Activated T-cell treated with anti-CD3 and anti-CD28 coated beads, Interleukin-2, amount 50 U/mL, for 4 hours (primary cell): ENCODE measurements around the gene EXOSC9. TPM values are rescaled to one million over a fixed set of nuclear protein-coding genes. Genes with fewer than 3 reads are reported as not detected.

Source experiments
- ATAC-seq, 2 donors: fragments of 200-7000 bp; cut with Tn5 transposase; one replicate each; pipeline ENCODE4 v1.10.0; 2021
- DNase-seq: peaks from one replicate; pipeline ENCODE4 v3.0.0-alpha.2; 2020
- H3K27me3 Mint-ChIP-seq: one replicate; pipeline ENCODE4 v1.8.0; 2021; ENCODE audit warnings: low read depth, mixed read lengths
- H3K36me3 Mint-ChIP-seq: one replicate; pipeline ENCODE4 v1.8.0; 2022; ENCODE audit warnings: mixed read lengths; ENCODE audit not compliant: insufficient read depth
- H3K4me1 Mint-ChIP-seq: one replicate; pipeline ENCODE4 v1.8.0; 2021; ENCODE audit warnings: low read depth, mixed read lengths
- H3K4me3 Mint-ChIP-seq: one replicate; pipeline ENCODE4 v1.8.0; 2021; ENCODE audit warnings: mild to moderate bottlenecking, moderate library complexity, mixed read lengths
- H3K9me3 Mint-ChIP-seq: one replicate; pipeline ENCODE4 v1.8.0; 2021; ENCODE audit warnings: mixed read lengths
- total RNA-seq, 3 donors: library from RNA; stranded (reverse); gene quantifications; one replicate each; pipeline ENCODE4 v1.2.1, GENCODE V29; 2021

Gene EXOSC9
- total RNA-seq, 3 donors from 2014 or later = 78.1 to 80.9 (median 80.7) TPM

DNA sequence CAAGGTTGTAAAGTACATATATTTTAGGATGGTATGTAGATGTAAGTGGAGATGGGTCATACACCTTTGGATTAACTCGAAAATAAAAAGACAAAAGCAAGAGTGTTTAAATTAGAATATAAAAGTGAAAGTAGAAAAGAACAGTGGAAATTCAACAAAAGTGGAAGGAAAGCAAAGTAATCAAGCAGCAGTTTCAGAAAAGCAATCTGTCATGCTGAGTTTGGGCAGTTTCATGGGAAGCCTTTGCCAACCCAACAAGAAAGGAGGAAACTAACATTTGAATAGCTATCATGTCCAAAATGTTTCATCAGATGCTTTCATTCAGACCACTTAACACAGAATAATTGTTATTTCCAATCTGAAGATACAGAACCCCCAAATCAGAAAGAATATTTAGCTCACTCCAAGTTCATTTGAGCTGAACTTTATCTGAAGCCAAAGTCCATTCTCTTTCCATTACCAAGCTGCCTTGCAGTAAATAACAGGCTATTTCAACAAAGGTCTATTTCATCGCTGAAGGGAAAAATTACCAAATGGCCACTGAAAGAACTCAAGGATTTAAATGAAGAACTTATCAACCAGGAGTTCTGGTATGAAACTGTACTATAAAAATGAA, 1.8 kb upstream of the EXOSC9 start:
- ATAC-seq = no peak
- H3K36me3 Mint-ChIP-seq = peaks cover 11% of the 10 kb centered on the region
- H3K9me3 Mint-ChIP-seq = no peaks in the 10 kb centered on the region
- no peaks in the 10 kb centered on the region for H3K27me3 Mint-ChIP-seq
- peaks cover 37% of the 10 kb centered on the region for H3K4me1 Mint-ChIP-seq
- peak overlapping the region; percentile 24 for H3K4me3 Mint-ChIP-seq
- DNase-seq = no peak

DNA sequence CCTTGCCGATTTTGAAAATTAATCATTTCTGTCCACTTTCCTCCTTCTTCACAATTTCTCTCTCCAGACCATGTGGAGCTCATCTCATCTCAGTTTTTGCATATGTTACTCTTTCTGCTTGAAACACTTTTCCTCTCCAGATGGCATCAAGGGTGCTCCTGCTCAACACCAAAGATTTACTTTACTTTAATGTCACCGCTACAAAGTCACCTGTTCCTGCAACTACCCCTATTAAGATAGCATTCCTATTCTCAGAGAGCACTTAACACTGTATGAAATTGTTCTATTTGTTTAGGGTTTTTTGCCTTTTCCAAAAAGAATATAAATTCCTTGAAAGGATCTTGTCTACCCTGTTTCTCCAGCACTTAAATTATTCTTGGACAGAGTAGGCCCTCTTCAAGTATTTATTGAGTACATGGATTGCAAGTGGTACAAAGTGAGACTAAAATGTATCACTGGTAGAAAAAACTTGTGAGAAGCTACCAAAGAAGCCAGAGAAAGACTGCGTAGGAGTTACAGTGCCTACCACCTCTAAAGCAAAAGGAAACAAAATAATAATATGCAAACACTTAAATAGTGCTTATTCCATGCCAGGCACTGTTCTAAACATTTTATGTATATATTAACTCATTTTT, 1.1 kb upstream of the EXOSC9 start:
- H3K27me3 Mint-ChIP-seq = no peaks in the 10 kb centered on the region

GRCh38 chr4:121800638-121800960, 524 bp upstream of the EXOSC9 start:
- ATAC-seq (peak in 1 of 2 donors; percentile 4), DNase-seq (no peak)
- peaks cover 42% of the 10 kb centered on the region for H3K4me1 Mint-ChIP-seq
- peaks cover 15% of the 10 kb centered on the region for H3K36me3 Mint-ChIP-seq
- H3K4me3 Mint-ChIP-seq = peak overlapping the region; percentile 92
- no peaks in the 10 kb centered on the region for H3K9me3 Mint-ChIP-seq
- no peaks in the 10 kb centered on the region for H3K27me3 Mint-ChIP-seq

More for the DNA sequence above, 1.1 kb upstream of the EXOSC9 start:
- ATAC-seq = no peak
- Mint-ChIP-seq H3K36me3 (peaks cover 11% of the 10 kb centered on the region), H3K9me3 (no peaks in the 10 kb centered on the region), H3K4me1 (peaks cover 41% of the 10 kb centered on the region), H3K4me3 (peak overlapping the region; percentile 92)
- DNase-seq = no peak

DNA sequence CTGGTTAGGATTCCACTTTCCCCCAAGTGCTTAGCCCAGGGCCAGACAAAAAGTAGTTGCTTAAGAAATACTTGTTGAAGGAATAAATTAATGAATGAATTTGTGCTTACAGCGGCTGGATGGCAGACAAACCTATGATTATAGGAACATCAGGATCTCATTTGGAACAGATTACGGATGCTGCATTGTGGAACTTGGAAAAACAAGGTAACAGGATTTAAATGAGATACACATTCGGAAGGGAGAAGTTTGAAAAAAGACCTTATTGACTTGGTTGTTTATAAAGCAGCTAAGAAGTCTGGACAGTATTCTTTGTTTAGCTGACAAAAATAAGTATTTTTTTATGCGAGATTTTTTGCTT, 572 bp downstream of the EXOSC9 start:
- no peak for DNase-seq
- H3K27me3 Mint-ChIP-seq = no peaks in the 10 kb centered on the region

DNA sequence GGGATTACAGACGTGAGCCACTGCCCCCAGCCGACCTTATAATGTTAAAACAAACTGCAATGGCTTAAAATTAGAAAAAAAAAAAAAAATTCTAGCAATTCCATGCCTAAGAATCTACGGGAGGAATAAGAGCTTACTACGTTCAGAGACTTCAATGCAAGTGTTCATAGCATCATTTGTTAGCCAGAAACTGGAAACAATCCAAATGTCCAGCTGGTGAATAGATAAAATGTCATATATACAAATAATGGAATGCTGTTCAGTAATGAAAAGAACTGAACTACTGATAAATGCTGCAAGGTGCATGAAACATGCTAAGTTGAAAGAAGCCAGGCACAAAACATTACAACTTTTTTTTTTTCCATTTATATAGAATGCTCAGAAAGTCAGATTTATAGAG, 5.3 kb downstream of the EXOSC9 start:
- Mint-ChIP-seq H3K9me3 (no peaks in the 10 kb centered on the region), H3K4me3 (no peak overlapping the region), H3K27me3 (no peaks in the 10 kb centered on the region), H3K36me3 (peaks cover 37% of the 10 kb centered on the region), H3K4me1 (peaks cover 25% of the 10 kb centered on the region)
- DNase-seq (no peak), ATAC-seq (no peak)

More for the DNA sequence above, 572 bp downstream of the EXOSC9 start:
- Mint-ChIP-seq H3K9me3 (no peaks in the 10 kb centered on the region), H3K4me3 (peak overlapping the region; percentile 92), H3K36me3 (peaks cover 20% of the 10 kb centered on the region), H3K4me1 (peaks cover 42% of the 10 kb centered on the region)
- ATAC-seq = no peak

DNA sequence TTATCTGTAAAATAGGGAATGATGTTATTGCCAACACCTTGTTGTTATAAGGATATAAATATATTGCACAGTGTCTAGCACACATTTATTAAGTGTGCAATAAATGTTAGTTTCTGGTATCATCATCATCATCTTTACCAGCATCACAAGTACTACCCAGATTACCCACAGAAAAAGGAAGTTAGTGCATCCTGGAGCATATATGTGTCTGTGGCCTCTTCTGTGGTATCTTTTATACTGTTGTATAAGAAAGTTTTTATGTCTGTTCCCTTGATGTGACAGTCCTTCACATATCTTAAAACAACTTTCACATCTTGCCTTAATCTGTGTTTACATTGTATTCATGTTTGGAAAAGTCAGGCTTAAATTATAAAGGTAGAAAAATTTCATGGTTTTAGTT, 10.0 kb downstream of the EXOSC9 start:
- DNase-seq = no peak
- Mint-ChIP-seq H3K27me3 (no peaks in the 10 kb centered on the region), H3K9me3 (no peaks in the 10 kb centered on the region), H3K4me3 (no peak overlapping the region), H3K4me1 (peaks cover 4% of the 10 kb centered on the region), H3K36me3 (peaks cover 34% of the 10 kb centered on the region)
- ATAC-seq = no peak

- DNase-seq (no peak), ATAC-seq (no peak)
- H3K4me3 Mint-ChIP-seq = no peak overlapping the region
- H3K27me3 Mint-ChIP-seq = no peaks in the 10 kb centered on the region
- H3K4me1 Mint-ChIP-seq = peaks cover 7% of the 10 kb centered on the region
- no peaks in the 10 kb centered on the region for H3K9me3 Mint-ChIP-seq
- peaks cover 27% of the 10 kb centered on the region for H3K36me3 Mint-ChIP-seq
These were observed 13.6 kb downstream of the EXOSC9 start for GRCh38 chr4:121814756-121815155.

GRCh38 chr4:121817006-121817405, 15.9 kb downstream of the EXOSC9 start:
- ATAC-seq = no peak
- peaks cover 20% of the 10 kb centered on the region for H3K36me3 Mint-ChIP-seq

GRCh38 chr4:121817701-121818100, 16.6 kb downstream of the EXOSC9 start:
- DNase-seq (no peak), ATAC-seq (no peak)
- Mint-ChIP-seq H3K36me3 (peaks cover 17% of the 10 kb centered on the region), H3K4me1 (peaks cover 9% of the 10 kb centered on the region), H3K4me3 (no peak overlapping the region), H3K9me3 (no peaks in the 10 kb centered on the region), H3K27me3 (no peaks in the 10 kb centered on the region)

More at GRCh38 chr4:121817006-121817405, 15.9 kb downstream of the EXOSC9 start:
- Mint-ChIP-seq H3K4me1 (peaks cover 3% of the 10 kb centered on the region), H3K9me3 (no peaks in the 10 kb centered on the region), H3K27me3 (no peaks in the 10 kb centered on the region), H3K4me3 (no peak overlapping the region)
- no peak for DNase-seq

GRCh38 chr4:121818215-121818614, 17.1 kb downstream of the EXOSC9 start:
- DNase-seq (no peak), ATAC-seq (no peak)
- Mint-ChIP-seq H3K36me3 (peaks cover 15% of the 10 kb centered on the region), H3K9me3 (no peaks in the 10 kb centered on the region), H3K4me3 (no peak overlapping the region), H3K4me1 (peaks cover 11% of the 10 kb centered on the region), H3K27me3 (no peaks in the 10 kb centered on the region)

DNA sequence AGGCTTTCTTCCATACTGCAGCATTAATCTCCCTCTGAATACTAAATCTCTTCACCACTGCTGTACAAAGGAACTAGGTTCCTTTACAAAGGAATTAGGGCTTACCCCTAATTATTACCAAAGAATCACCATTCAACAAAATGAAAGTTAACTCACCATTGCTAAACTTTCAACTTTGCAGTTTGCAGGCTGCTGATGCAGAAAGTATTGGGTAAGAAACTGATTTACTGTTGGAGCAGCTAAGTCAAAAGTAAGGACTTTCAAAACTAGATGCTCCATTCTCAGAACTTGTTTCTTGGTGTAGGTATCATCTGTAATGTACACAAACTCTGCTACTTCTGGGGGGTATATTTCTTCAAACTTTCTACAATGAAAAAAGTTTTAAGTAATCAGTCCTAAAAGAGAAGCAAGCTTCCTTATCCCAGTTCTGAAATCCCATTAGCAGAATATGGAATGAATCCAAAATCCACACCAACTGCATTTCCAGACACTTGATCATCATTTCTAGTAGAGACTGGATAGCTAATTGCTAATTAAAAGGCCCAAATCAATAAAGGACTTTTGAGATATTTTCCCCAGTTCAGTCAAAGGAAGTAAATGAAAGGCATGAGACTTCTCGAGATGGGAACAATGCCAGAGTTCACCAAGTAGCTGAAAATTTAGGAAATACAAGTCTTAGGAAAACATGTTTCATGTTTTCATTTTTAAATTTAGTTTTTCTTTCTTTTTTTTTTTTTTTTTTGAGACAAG, 18.3 kb downstream of the EXOSC9 start:
- Mint-ChIP-seq H3K9me3 (no peaks in the 10 kb centered on the region), H3K27me3 (no peaks in the 10 kb centered on the region), H3K4me1 (peaks cover 15% of the 10 kb centered on the region), H3K36me3 (peaks cover 12% of the 10 kb centered on the region), H3K4me3 (no peak overlapping the region)
- ATAC-seq (no peak), DNase-seq (no peak)

- peaks cover 15% of the 10 kb centered on the region for H3K4me1 Mint-ChIP-seq
- DNase-seq = no peak
- no peak for ATAC-seq
- no peaks in the 10 kb centered on the region for H3K9me3 Mint-ChIP-seq
- peak overlapping the region; percentile 88 for H3K4me3 Mint-ChIP-seq
- H3K36me3 Mint-ChIP-seq = peaks cover 5% of the 10 kb centered on the region
- no peaks in the 10 kb centered on the region for H3K27me3 Mint-ChIP-seq
These were observed 20.9 kb downstream of the EXOSC9 start for GRCh38 chr4:121822047-121822446.

GRCh38 chr4:121822796-121823504, 21.8 kb downstream of the EXOSC9 start:
- peak; percentile 11 to 16 for ATAC-seq
- H3K4me3 Mint-ChIP-seq = peak overlapping the region; percentile 88
- no peaks in the 10 kb centered on the region for H3K9me3 Mint-ChIP-seq

GRCh38 chr4:121823505-121824170, 22.5 kb downstream of the EXOSC9 start, which contains the start of gene CCNA2:
Gene CCNA2 (minus strand): TSS chr4:121823883. CDS start chr4:121823628, 255 bp downstream.
- ATAC-seq (peak; percentile 97), DNase-seq (peak; percentile 93)
- H3K36me3 Mint-ChIP-seq = no peaks in the 10 kb centered on the region
- peaks cover 15% of the 10 kb centered on the region for H3K4me1 Mint-ChIP-seq
- no peaks in the 10 kb centered on the region for H3K9me3 Mint-ChIP-seq
- peak within 1 kb of the TSS; percentile 88 for H3K4me3 Mint-ChIP-seq
- H3K27me3 Mint-ChIP-seq = no peaks in the 10 kb centered on the region

More at GRCh38 chr4:121822796-121823504, 21.8 kb downstream of the EXOSC9 start:
- no peak for DNase-seq
- H3K36me3 Mint-ChIP-seq = peaks cover 5% of the 10 kb centered on the region
- no peaks in the 10 kb centered on the region for H3K27me3 Mint-ChIP-seq
- peaks cover 15% of the 10 kb centered on the region for H3K4me1 Mint-ChIP-seq
